NB4 (cell line): ENCODE results near the gene ZBTB43.

Source experiments
- CTCF ChIP-seq: IDR thresholded peaks from one replicate; pipeline ENCODE4 v1.5.1; 2012; ENCODE audit warnings: low read depth, low read length
- MAX ChIP-seq: IDR thresholded peaks from 2 replicates; pipeline ENCODE4 v1.6.1; 2011; ENCODE audit warnings: low read depth, low read length
- MYC ChIP-seq: IDR thresholded peaks from 2 replicates; pipeline ENCODE4 v1.6.1; 2011; ENCODE audit warnings: low read depth, low read length
- POLR2A ChIP-seq: IDR thresholded peaks from 2 replicates; pipeline ENCODE4 v1.6.1; 2011; ENCODE audit warnings: mild to moderate bottlenecking; ENCODE audit not compliant: insufficient read length; ENCODE audit errors: extremely low read depth

- no peak for TF ChIP-seq CTCF
- TF ChIP-seq POLR2A: no peak
- TF ChIP-seq MAX: no peak
- TF ChIP-seq MYC: no peak
Observed at GRCh38 chr9:126802318-126803059, 2.4 kb upstream of the ZBTB43 start.
